H1 (cell line): Measurements from ENCODE around the gene TP53BP2. TPM values are rescaled to one million over a fixed set of nuclear protein-coding genes. Genes with fewer than 3 reads are reported as not detected.
A peak's percentile ranks its signal among the peaks of the same experiment; 100 is the strongest.

Source experiments
- CTCF ChIA-PET: fragments of 300-600 bp; sonication (Branson Sonifier 250); formaldehyde crosslinking; loops from one replicate; lab custom pipeline; 2021; ENCODE audit not compliant: partially characterized antibody; lab: Charles Lee
- POLR2A ChIA-PET: fragments of 300-600 bp; sonication (Branson Sonifier 250); formaldehyde crosslinking; loops from one replicate; lab custom pipeline; 2021; ENCODE audit warnings: inconsistent platforms; ENCODE audit not compliant: partially characterized antibody; lab: Charles Lee
- DNase-seq, 2 experiments: peaks; one replicate each; pipeline versions ENCODE4 v3.0.0 to v3.0.0-alpha.2; 2010 to 2022; ENCODE audit warnings: low spot score in 2 of 2, low read depth in 1 of 2, mixed read lengths in 1 of 2
- FAIRE-seq: peaks from 2 replicates; lab custom pipeline; 2011; peaks lifted over from hg19 to GRCh38; lab: Jason Lieb, UNC
- H2AFZ ChIP-seq: 2 replicates; pipeline ENCODE4 v1.8.1; 2012; ENCODE audit warnings: low read length, inconsistent platforms
- H2AK5ac ChIP-seq: 2 replicates; pipeline ENCODE4 v1.6.1; 2013; ENCODE audit warnings: low read depth, low read length
- H2BK120ac ChIP-seq: replicated peaks from 2 replicates; pipeline ENCODE3; 2013; ENCODE audit warnings: low read depth, low read length, inconsistent platforms
- H2BK12ac ChIP-seq: 2 replicates; pipeline ENCODE4 v1.6.1; 2013; ENCODE audit warnings: low read depth, low read length
- H2BK15ac ChIP-seq: 2 replicates; pipeline ENCODE4 v1.6.1; 2013; ENCODE audit warnings: low read length
- H2BK20ac ChIP-seq: 2 replicates; pipeline ENCODE4 v1.6.1; 2013; ENCODE audit warnings: low read length
- H2BK5ac ChIP-seq: 2 replicates; pipeline ENCODE4 v1.6.1; 2013; ENCODE audit warnings: low read depth, low read length
- H3K14ac ChIP-seq: 2 replicates; pipeline ENCODE4 v1.6.1; 2013; ENCODE audit warnings: inconsistent platforms; ENCODE audit not compliant: insufficient read length
- H3K18ac ChIP-seq: 2 replicates; pipeline ENCODE4 v1.6.1; 2013; ENCODE audit warnings: low read length; ENCODE audit errors: extremely low read depth
- H3K23ac ChIP-seq: 2 replicates; pipeline ENCODE4 v1.6.1; 2013; ENCODE audit warnings: inconsistent platforms; ENCODE audit not compliant: insufficient read length
- H3K23me2 ChIP-seq: 2 replicates; pipeline ENCODE4 v1.6.1; 2013; ENCODE audit warnings: low read depth, low read length
- H3K27ac ChIP-seq: 2 replicates; pipeline ENCODE4 v1.6.1; 2011; ENCODE audit warnings: low read depth, low read length, inconsistent platforms
- H3K27me3 ChIP-seq, 4 experiments: replicated peaks in 1 of 4; 1 replicate in 1 of 4; 2 replicates in 3 of 4; pipeline versions ENCODE4 v1.6.1 to v1.8.1; 2011 to 2013; ENCODE audit warnings: low read length in 3 of 4, mild to moderate bottlenecking in 3 of 4, inconsistent platforms in 2 of 4, mixed read lengths in 2 of 4, moderate library complexity in 1 of 4; ENCODE audit not compliant: control insufficient read depth in 3 of 4, insufficient read depth in 3 of 4; ENCODE audit errors: extremely low read depth in 1 of 4
- H3K36me3 ChIP-seq, 4 experiments: 2 replicates each; pipeline versions ENCODE4 v1.6.1 to v1.8.1; 2011 to 2013; ENCODE audit warnings: mild to moderate bottlenecking in 4 of 4, low read length in 3 of 4, moderate library complexity in 2 of 4, control low read depth in 1 of 4, inconsistent platforms in 1 of 4; ENCODE audit not compliant: insufficient read depth in 4 of 4, control insufficient read depth in 2 of 4
- H3K4ac ChIP-seq: replicated peaks from 2 replicates; pipeline ENCODE3; 2013; ENCODE audit warnings: low read length, low read depth, mixed read lengths, inconsistent platforms; ENCODE audit not compliant: insufficient read length
- H3K4me1 ChIP-seq, 4 experiments: replicated peaks in 1 of 4; 1 replicate in 1 of 4; 2 replicates in 3 of 4; pipeline versions ENCODE4 v1.6.1 to v1.8.1; 2011 to 2013; ENCODE audit warnings: low read length in 3 of 4, inconsistent platforms in 2 of 4, mixed read lengths in 1 of 4; ENCODE audit not compliant: insufficient read depth in 4 of 4, control insufficient read depth in 3 of 4
- H3K4me2 ChIP-seq, 2 experiments: 2 replicates each; pipeline versions ENCODE4 v1.6.1 to v1.8.1; 2011 to 2013; ENCODE audit warnings: low read depth in 2 of 2, low read length in 2 of 2, control low read depth in 1 of 2, inconsistent platforms in 1 of 2, mild to moderate bottlenecking in 1 of 2; ENCODE audit not compliant: insufficient read depth in 1 of 2
- H3K4me3 ChIP-seq, 4 experiments: fragments of 200-600, 300-600 bp in 1 of 4; sonication (generic), shearing (Covaris generic), sonication (Bioruptor Twin) in 1 of 4; 2 replicates each; pipeline versions ENCODE4 v1.5.1 to v1.8.1; 2011 to 2016; ENCODE audit warnings: low read length in 4 of 4, low read depth in 3 of 4, control low read depth in 2 of 4, inconsistent platforms in 2 of 4, mild to moderate bottlenecking in 2 of 4, mixed read lengths in 1 of 4, moderate library complexity in 1 of 4; ENCODE audit not compliant: insufficient read depth in 2 of 4; ENCODE audit errors: extremely low read depth in 1 of 4
- H3K56ac ChIP-seq: replicated peaks from 2 replicates; pipeline ENCODE3; 2013; ENCODE audit warnings: low read depth, mild to moderate bottlenecking, mixed read lengths, low read length, inconsistent platforms; ENCODE audit not compliant: insufficient read length
- H3K79me1 ChIP-seq: 2 replicates; pipeline ENCODE4 v1.6.1; 2013; ENCODE audit warnings: low read depth, low read length, control low read depth
- H3K79me2 ChIP-seq, 2 experiments: 2 replicates each; pipeline versions ENCODE4 v1.6.1 to v1.8.1; 2012 to 2013; ENCODE audit warnings: low read length in 2 of 2, mild to moderate bottlenecking in 2 of 2, inconsistent platforms in 1 of 2; ENCODE audit not compliant: insufficient read depth in 2 of 2, control insufficient read depth in 1 of 2
- H3K9ac ChIP-seq, 4 experiments: replicated peaks in 1 of 4; 1 replicate in 1 of 4; 2 replicates in 3 of 4; pipeline versions ENCODE4 v1.6.1 to v1.8.1; 2011 to 2013; ENCODE audit warnings: low read depth in 3 of 4, low read length in 3 of 4, control low read depth in 2 of 4, mild to moderate bottlenecking in 2 of 4, moderate library complexity in 2 of 4, inconsistent platforms in 1 of 4; ENCODE audit errors: extremely low read depth in 1 of 4
- H3K9me3 ChIP-seq, 2 experiments: 2 replicates each; pipeline versions ENCODE4 v1.6.1 to v1.8.1; 2012 to 2013; ENCODE audit warnings: mild to moderate bottlenecking in 2 of 2, moderate library complexity in 2 of 2, control low read depth in 1 of 2, inconsistent platforms in 1 of 2, low read depth in 1 of 2, low read length in 1 of 2, mixed read lengths in 1 of 2; ENCODE audit not compliant: insufficient read depth in 2 of 2
- H4K20me1 ChIP-seq, 2 experiments: replicated peaks in 1 of 2; 2 replicates each; pipeline versions ENCODE3 to v1.8.1; 2011 to 2013; ENCODE audit warnings: inconsistent platforms in 2 of 2, low read length in 2 of 2, mild to moderate bottlenecking in 1 of 2; ENCODE audit not compliant: insufficient read depth in 2 of 2, control insufficient read depth in 1 of 2
- H4K5ac ChIP-seq: 2 replicates; pipeline ENCODE4 v1.6.1; 2013; ENCODE audit warnings: low read length, low read depth, mixed read lengths, inconsistent platforms; ENCODE audit not compliant: insufficient read length
- H4K8ac ChIP-seq: 2 replicates; pipeline ENCODE4 v1.8.0; 2013; ENCODE audit warnings: mild to moderate bottlenecking, moderate library complexity, low read length, inconsistent platforms; ENCODE audit not compliant: insufficient read depth; ENCODE audit errors: extremely low read depth
- H4K91ac ChIP-seq: replicated peaks from 2 replicates; pipeline ENCODE3; 2013; ENCODE audit warnings: low read length, mixed read lengths, inconsistent platforms; ENCODE audit not compliant: insufficient read length
- BACH1 ChIP-seq: IDR thresholded peaks from 2 replicates; pipeline ENCODE4 v1.6.1; 2012; ENCODE audit warnings: low read length, improper control_type of control experiment
- CBX8 ChIP-seq: fragments of 300-800, 300-1000 bp; sonication (generic); IDR thresholded peaks from 2 replicates; pipeline ENCODE4 v1.7.1; 2016; ENCODE audit warnings: low read depth, low read length, borderline replicate concordance
- EP300 ChIP-seq, 2 experiments: IDR thresholded peaks; 1 replicate in 1 of 2; 2 replicates in 1 of 2; pipeline ENCODE4 v1.6.1; 2011 to 2012; ENCODE audit warnings: low read depth in 2 of 2, low read length in 2 of 2, mild to moderate bottlenecking in 2 of 2, borderline replicate concordance in 1 of 2, inconsistent platforms in 1 of 2, moderate library complexity in 1 of 2
- HDAC6 ChIP-seq: IDR thresholded peaks from one replicate; pipeline ENCODE4 v1.7.1; 2012; ENCODE audit warnings: low read depth, mild to moderate bottlenecking, inconsistent platforms, low read length, moderate library complexity
- JUND ChIP-seq: IDR thresholded peaks from 2 replicates; pipeline ENCODE4 v1.6.1; 2011; ENCODE audit warnings: mild to moderate bottlenecking, improper control_type of control experiment, low read length
- KDM5A ChIP-seq: fragments of 200-600 bp; IDR thresholded peaks from 2 replicates; pipeline ENCODE4 v1.7.1; 2012; ENCODE audit warnings: mild to moderate bottlenecking, low read length, inconsistent platforms, mixed read lengths
- PHF8 ChIP-seq: fragments of 200-600 bp; sonication (generic); conservative IDR thresholded peaks from 2 replicates; pipeline ENCODE4 v1.7.1; 2012; ENCODE audit warnings: low read depth, mild to moderate bottlenecking, inconsistent platforms, low read length, moderate library complexity
- POLR2AphosphoS5 ChIP-seq: IDR thresholded peaks from 2 replicates; pipeline ENCODE4 v1.6.1; 2011; ENCODE audit warnings: low read depth, low read length
- POU5F1 ChIP-seq: IDR thresholded peaks from 2 replicates; pipeline ENCODE4 v1.6.1; 2011; ENCODE audit warnings: low read depth, mild to moderate bottlenecking, low read length, moderate library complexity
- RBBP5 ChIP-seq: IDR thresholded peaks from 2 replicates; pipeline ENCODE4 v1.7.1; 2012; ENCODE audit warnings: low read depth, mild to moderate bottlenecking, inconsistent platforms, low read length, moderate library complexity, borderline replicate concordance
- SP1 ChIP-seq: IDR thresholded peaks from 2 replicates; pipeline ENCODE4 v1.6.1; 2011; ENCODE audit warnings: low read depth, low read length
- SUZ12 ChIP-seq: fragments of 200-600 bp; sonication (generic); IDR thresholded peaks from 2 replicates; pipeline ENCODE4 v1.6.1; 2012; ENCODE audit warnings: mild to moderate bottlenecking, inconsistent platforms, low read length, moderate library complexity, mixed read lengths
- WGBS, 2 experiments: shearing (Covaris generic) in 1 of 2; methylation state at CpG; one replicate each; pipeline versions ENCODE4 v1.1.6 to v1.1.7; 2013 to 2015; ENCODE audit warnings: low lambda C conversion rate in 2 of 2, mixed read lengths in 2 of 2, inconsistent platforms in 1 of 2, low coverage in 1 of 2, missing lambda C conversion rate in 1 of 2; ENCODE audit not compliant: insufficient replicate concordance in 2 of 2, insufficient coverage in 1 of 2, insufficient read length in 1 of 2; ENCODE audit errors: extremely low coverage in 1 of 2, missing lambda C conversion rate in 1 of 2; 5-methylcytosine and 5-hydroxymethylcytosine counted together
- polyA plus RNA-seq, 7 experiments: library from polyadenylated mRNA; depleted of rRNA in 3 of 7; stranded (reverse) in 5 of 7; unstranded in 2 of 7; fragments of >200 nt in 5 of 7; fragments of 200-250 nt in 2 of 7; gene quantifications; 1 replicate in 5 of 7; 2 replicates in 1 of 7; 4 replicates in 1 of 7; pipeline versions ENCODE4 v1.2.1 to v1.2.3, GENCODE V29; 2011 to 2013; ENCODE audit warnings: missing spikeins in 2 of 7, mixed read lengths in 2 of 7
- total RNA-seq: library from RNA; stranded (reverse); fragmentation: NEBNext Ultra II Directional; extraction: Animal tissue kit (Norgen Biotek cat#: 25700); gene quantifications from 2 replicates; pipeline ENCODE4 v1.2.1, GENCODE V29; 2021

The TP53BP2 gene
- total and polyA plus RNA-seq, 2 of the 8 experiments (the other 6 are each of a cell fraction or from before 2014, with no cell fraction given), result 18.0 to 38.7 TPM

GRCh38 chr1:223738465-223739365 is 107.0 kb downstream of the TP53BP2 start:
- H4K8ac ChIP-seq, result no peak overlapping the region
- DNase-seq, result no peak
- H2BK20ac ChIP-seq, result no peak overlapping the region
- H2BK5ac ChIP-seq, result no peak overlapping the region
- no peaks in the 10 kb centered on the region for H4K20me1 ChIP-seq
- H3K4me2 ChIP-seq, result no peak overlapping the region
- no peaks in the 10 kb centered on the region for H3K9me3 ChIP-seq
- peak overlapping the region; percentile 65 for H4K91ac ChIP-seq
- H3K27ac ChIP-seq, result no peak overlapping the region
- FAIRE-seq, result no peak
- H3K36me3 ChIP-seq, result no peaks in the 10 kb centered on the region
- no peaks in the 10 kb centered on the region for H3K23me2 ChIP-seq
- no peak overlapping the region for H3K56ac ChIP-seq
- no peak overlapping the region for H2BK12ac ChIP-seq
- H4K5ac ChIP-seq, result no peak overlapping the region
- H3K4ac ChIP-seq, result no peak overlapping the region
- H3K79me1 ChIP-seq, result no peaks in the 10 kb centered on the region
- POLR2A ChIA-PET, result interaction anchor here (1.1 to 1.6 kb wide), 4 partner anchors 10 to 108 kb away, joined by 3 to 4 read pairs (median 4); no protein-coding TSS in a partner anchor
- peaks cover under 1 to 11% (median 5%) of the 10 kb centered on the region in 4 experiments; a peak in 4 of 7 replicates for H3K4me1 ChIP-seq
- 92% methylated on average over 14 of the region's 14 CpGs; no CpG with 5 or more reads in 1 of the 2 experiments for WGBS, 2 experiments
- no peaks in the 10 kb centered on the region; a peak in 1 of 7 replicates for H3K27me3 ChIP-seq
- CTCF ChIA-PET, result interaction anchor here (1.0 to 5.2 kb wide), 8 partner anchors 11 to 40 kb away, joined by 3 to 55 read pairs (median 4); partner anchors contain the start of gene CAPN2
- no peak overlapping the region for H2BK120ac ChIP-seq
- no peak overlapping the region for H3K23ac ChIP-seq
- H2BK15ac ChIP-seq, result no peak overlapping the region
- no peak overlapping the region for H3K9ac ChIP-seq
- H3K18ac ChIP-seq, result no peak overlapping the region
- 0 out of 2 replicates have a peak overlapping the region, but pooled peaks have one; percentile 82 for H2AK5ac ChIP-seq
- no peaks in the 10 kb centered on the region for H3K79me2 ChIP-seq
- H2AFZ ChIP-seq, result no peak overlapping the region
- H3K4me3 ChIP-seq, result no peak overlapping the region
- H3K14ac ChIP-seq, result no peak overlapping the region
- TF ChIP-seq HDAC6 (no peak), KDM5A (no peak), SP1 (no peak), EP300 (IDR thresholded peaks at IDR 0.05; ENCODE audit: borderline replicate concordance in 1 of 2, low read depth in 2 of 2, low read length in 2 of 2) (no peak), CBX8 (no peak), POU5F1 (no peak), SUZ12 (no peak), JUND (no peak), POLR2AphosphoS5 (no peak), BACH1 (no peak), RBBP5 (no peak), PHF8 (no peak)
